HL-60 (cell line): ENCODE data around the gene ZNRF3.

Experiments used
- CTCF ChIP-seq: IDR thresholded peaks from one replicate; pipeline ENCODE4 v1.5.1; 2011; ENCODE audit warnings: low read length, control low read depth, inconsistent platforms; ENCODE audit not compliant: insufficient read depth
- POLR2AphosphoS5 ChIP-seq: IDR thresholded peaks from 2 replicates; pipeline ENCODE4 v1.6.1; 2012; ENCODE audit warnings: low read depth

- no peak for TF ChIP-seq CTCF
- TF ChIP-seq POLR2AphosphoS5 = no peak
Observed at GRCh38 chr22:28893810-28894209, 10.4 kb downstream of the ZNRF3 start.
